ENCODE results near the gene CHN2.

- TF ChIP-seq CTCF (IDR thresholded peaks at IDR 0.05) (no peak), POLR2A (IDR thresholded peaks at IDR 0.05) (no peak), POLR2AphosphoS5 (IDR thresholded peaks at IDR 0.05) (no peak), EP300 (IDR thresholded peaks at IDR 0.05; ENCODE audit: low read depth) (no peak)
These were observed 221.8 kb downstream of the CHN2 start for GRCh38 chr7:29416276-29416937.

Data from transverse colon (tissue), 4 donors.